DOHH2 (cell line): ENCODE measurements around the gene HSD3B1.

Experiments used
- H3F3A ChIP-seq: fragments of 200-600 bp; sonication (generic), shearing (Covaris generic); 2 replicates; pipeline ENCODE4 v1.6.0; 2016; ENCODE audit warnings: antibody characterized with exemption, mild to moderate bottlenecking; ENCODE audit not compliant: control insufficient read depth, insufficient read depth
- H3K27ac ChIP-seq: fragments of 200-600 bp; sonication (generic); 2 replicates; pipeline ENCODE4 v1.5.1; 2014; ENCODE audit warnings: low read depth, mild to moderate bottlenecking, low read length, moderate library complexity
- H3K27me3 ChIP-seq: fragments of 200-600 bp; sonication (generic); 2 replicates; pipeline ENCODE4 v1.6.1; 2014; ENCODE audit warnings: mild to moderate bottlenecking, low read length, mixed read lengths; ENCODE audit not compliant: control insufficient read depth
- H3K36me3 ChIP-seq: fragments of 200-600 bp; sonication (generic); 2 replicates; pipeline ENCODE4 v1.6.1; 2014; ENCODE audit warnings: mild to moderate bottlenecking, low read length, moderate library complexity, mixed read lengths; ENCODE audit not compliant: control insufficient read depth
- H3K4me1 ChIP-seq: fragments of 200-600 bp; sonication (generic); 2 replicates; pipeline ENCODE4 v1.6.1; 2014; ENCODE audit warnings: mild to moderate bottlenecking, low read length, mixed read lengths; ENCODE audit not compliant: control insufficient read depth
- H3K4me2 ChIP-seq: fragments of 200-600 bp; sonication (generic); 2 replicates; pipeline ENCODE4 v1.6.0; 2014; ENCODE audit warnings: mild to moderate bottlenecking, low read length, moderate library complexity
- H3K4me3 ChIP-seq: fragments of 200-600 bp; sonication (generic); 2 replicates; pipeline ENCODE4 v1.5.1; 2014; ENCODE audit warnings: mild to moderate bottlenecking, low read length, mixed read lengths
- H3K79me2 ChIP-seq: fragments of 200-600 bp; sonication (generic); 2 replicates; pipeline ENCODE4 v1.6.1; 2014; ENCODE audit warnings: mild to moderate bottlenecking, low read length, mixed read lengths; ENCODE audit not compliant: control insufficient read depth
- H3K9me2 ChIP-seq: fragments of 200-600 bp; sonication (generic); replicated peaks from 2 replicates; pipeline ENCODE4 v1.6.1; 2014; ENCODE audit warnings: mild to moderate bottlenecking, low read length, mixed read lengths; ENCODE audit not compliant: control insufficient read depth
- H3K9me3 ChIP-seq: fragments of 200-600 bp; sonication (generic); 2 replicates; pipeline ENCODE4 v1.6.1; 2014; ENCODE audit warnings: antibody characterized with exemption, low read length, mixed read lengths; ENCODE audit not compliant: control insufficient read depth, insufficient read depth
- H4K20me1 ChIP-seq: fragments of 200-600 bp; sonication (generic); 2 replicates; pipeline ENCODE4 v1.6.0; 2014; ENCODE audit warnings: low read depth, mild to moderate bottlenecking, antibody characterized with exemption, low read length, moderate library complexity; ENCODE audit not compliant: control insufficient read depth, insufficient read depth
- CTCF ChIP-seq: fragments of 200-600 bp; sonication (generic); IDR thresholded peaks from one replicate; pipeline ENCODE4 v1.5.1; 2014; ENCODE audit warnings: antibody characterized with exemption, mild to moderate bottlenecking, low read depth, low read length; ENCODE audit not compliant: poor library complexity, severe bottlenecking
- EZH2phosphoT487 ChIP-seq: fragments of 200-600 bp; sonication (generic); IDR thresholded peaks from 2 replicates; pipeline ENCODE4 v1.6.1; 2017; ENCODE audit warnings: borderline replicate concordance, mild to moderate bottlenecking, antibody characterized with exemption, low read length, moderate library complexity, mixed read lengths

HSD3B1 gene

GRCh38 chr1:119482517-119483425 is 24.2 kb upstream of the HSD3B1 start:
- Histone ChIP-seq H3K4me3 (no peak overlapping the region), H3K9me2 (no peaks in the 10 kb centered on the region), H3K27me3 (no peaks in the 10 kb centered on the region), H3K79me2 (no peaks in the 10 kb centered on the region), H3K4me1 (no peaks in the 10 kb centered on the region), H3K9me3 (no peaks in the 10 kb centered on the region), H4K20me1 (no peaks in the 10 kb centered on the region), H3K36me3 (no peaks in the 10 kb centered on the region), H3F3A (no peaks in the 10 kb centered on the region), H3K4me2 (no peak overlapping the region), H3K27ac (no peak overlapping the region)
- TF ChIP-seq CTCF, result no peak
- TF ChIP-seq EZH2phosphoT487, result no peak

- no peaks in the 10 kb centered on the region for H3K36me3 ChIP-seq
- no peaks in the 10 kb centered on the region for H4K20me1 ChIP-seq
- H3F3A ChIP-seq, result no peaks in the 10 kb centered on the region
- H3K79me2 ChIP-seq, result no peaks in the 10 kb centered on the region
- TF ChIP-seq CTCF (no peak), EZH2phosphoT487 (no peak)
- H3K4me1 ChIP-seq, result no peaks in the 10 kb centered on the region
- H3K27me3 ChIP-seq, result no peaks in the 10 kb centered on the region
- no peak overlapping the region for H3K4me2 ChIP-seq
- H3K9me2 ChIP-seq, result no peaks in the 10 kb centered on the region
- H3K27ac ChIP-seq, result no peak overlapping the region
- H3K9me3 ChIP-seq, result no peaks in the 10 kb centered on the region
- H3K4me3 ChIP-seq, result no peak overlapping the region
Observed at GRCh38 chr1:119483441-119484200, 23.4 kb upstream of the HSD3B1 start.

GRCh38 chr1:119485201-119485600 is 21.8 kb upstream of the HSD3B1 start:
- no peaks in the 10 kb centered on the region for H3K9me2 ChIP-seq
- no peak for TF ChIP-seq EZH2phosphoT487
- TF ChIP-seq CTCF, result no peak

More at GRCh38 chr1:119485201-119485600, 21.8 kb upstream of the HSD3B1 start:
- no peak overlapping the region for H3K4me3 ChIP-seq
- no peaks in the 10 kb centered on the region for H3F3A ChIP-seq
- H3K79me2 ChIP-seq, result no peaks in the 10 kb centered on the region
- no peak overlapping the region for H3K4me2 ChIP-seq
- no peak overlapping the region for H3K27ac ChIP-seq
- H4K20me1 ChIP-seq, result no peaks in the 10 kb centered on the region
- no peaks in the 10 kb centered on the region for H3K27me3 ChIP-seq
- no peaks in the 10 kb centered on the region for H3K36me3 ChIP-seq
- H3K4me1 ChIP-seq, result no peaks in the 10 kb centered on the region
- no peaks in the 10 kb centered on the region for H3K9me3 ChIP-seq
